Muscle layer of duodenum (tissue), 2 donors: Measurements from ENCODE around the gene FXYD4.
"Not testable (repeated sequence)": the region's sequence is repeated elsewhere in the genome, so short reads cannot be mapped to it uniquely, and the experiment has no call there.

ENCODE experiments used
- H3K27ac ChIP-seq: one replicate; pipeline ENCODE4 v1.7.0; 2013; ENCODE audit warnings: mild to moderate bottlenecking, low read length
- H3K27me3 ChIP-seq: one replicate; pipeline ENCODE4 v1.7.0; 2013; ENCODE audit warnings: low read depth, mild to moderate bottlenecking, control low read depth, low read length
- H3K36me3 ChIP-seq, 2 donors: one replicate each; pipeline ENCODE4 v1.7.0; 2013; ENCODE audit warnings: low read length in 2 of 2, control low read depth in 1 of 2, mild to moderate bottlenecking in 1 of 2; ENCODE audit not compliant: insufficient read depth in 2 of 2, control insufficient read depth in 1 of 2
- H3K4me1 ChIP-seq, 2 donors: one replicate each; pipeline ENCODE4 v1.7.0; 2013; ENCODE audit warnings: low read length in 2 of 2, mild to moderate bottlenecking in 2 of 2, control low read depth in 1 of 2, moderate library complexity in 1 of 2; ENCODE audit not compliant: insufficient read depth in 2 of 2, control insufficient read depth in 1 of 2
- H3K4me3 ChIP-seq, 2 donors: one replicate each; pipeline ENCODE4 v1.7.0; 2013; ENCODE audit warnings: low read length in 2 of 2, low read depth in 1 of 2, mild to moderate bottlenecking in 1 of 2
- H3K9me3 ChIP-seq, 2 donors: one replicate each; pipeline ENCODE4 v1.7.0; 2013; ENCODE audit warnings: low read length in 2 of 2, control low read depth in 1 of 2, mild to moderate bottlenecking in 1 of 2; ENCODE audit not compliant: control insufficient read depth in 1 of 2
- donor health status: healthy.

FXYD4 gene

GRCh38 chr10:43336061-43336460, 35.4 kb upstream of the FXYD4 start:
- H3K9me3 ChIP-seq = no peaks in the 10 kb centered on the region
- no peak overlapping the region for H3K27ac ChIP-seq
- H3K27me3 ChIP-seq = no peaks in the 10 kb centered on the region
- H3K4me1 ChIP-seq = no peaks in the 10 kb centered on the region
- no peak overlapping the region for H3K4me3 ChIP-seq
- H3K36me3 ChIP-seq = no peaks in the 10 kb centered on the region

GRCh38 chr10:43336641-43337318, 34.7 kb upstream of the FXYD4 start:
- Histone ChIP-seq H3K36me3 (no peaks in the 10 kb centered on the region), H3K27ac (no peak overlapping the region), H3K4me1 (no peaks in the 10 kb centered on the region), H3K4me3 (no peak overlapping the region), H3K9me3 (no peaks in the 10 kb centered on the region), H3K27me3 (no peaks in the 10 kb centered on the region)

GRCh38 chr10:43337536-43337935, 33.9 kb upstream of the FXYD4 start:
- H3K36me3 ChIP-seq, H3K4me1 ChIP-seq, H3K27ac ChIP-seq, H3K4me3 ChIP-seq, H3K9me3 ChIP-seq, H3K27me3 ChIP-seq: not testable (repeated sequence)

- no peaks in the 10 kb centered on the region for H3K27me3 ChIP-seq
- no peaks in the 10 kb centered on the region for H3K36me3 ChIP-seq
- no peaks in the 10 kb centered on the region for H3K4me1 ChIP-seq
- no peaks in the 10 kb centered on the region for H3K9me3 ChIP-seq
- no peak overlapping the region for H3K4me3 ChIP-seq
- no peak overlapping the region for H3K27ac ChIP-seq
Measured at GRCh38 chr10:43338117-43338516, 33.3 kb upstream of the FXYD4 start.

GRCh38 chr10:43339136-43339535, 32.3 kb upstream of the FXYD4 start:
- H3K4me3 ChIP-seq = no peak overlapping the region

DNA sequence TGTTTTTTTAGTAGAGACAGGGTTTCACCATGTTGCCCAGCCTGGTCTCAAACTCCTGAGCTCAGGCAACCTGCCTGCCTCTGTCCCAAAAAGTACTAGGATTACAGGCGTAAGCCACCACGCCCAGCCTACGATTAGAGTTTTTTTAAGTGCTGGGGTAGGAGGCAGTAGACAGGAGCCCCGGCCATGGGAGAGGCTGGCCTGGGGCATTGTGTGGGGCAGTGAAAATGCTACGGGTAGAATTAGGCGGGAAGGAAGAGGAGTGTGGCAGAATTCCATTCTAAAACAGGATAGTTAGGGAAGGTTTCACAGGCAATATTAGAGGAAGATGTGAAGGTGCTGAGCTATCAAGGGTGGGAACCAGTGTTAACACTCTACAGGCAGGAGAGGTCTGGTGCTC, 31.3 kb upstream of the FXYD4 start:
- Histone ChIP-seq H3K4me3 (no peak overlapping the region), H3K9me3 (no peaks in the 10 kb centered on the region), H3K27ac (no peak overlapping the region), H3K27me3 (no peaks in the 10 kb centered on the region), H3K4me1 (no peaks in the 10 kb centered on the region), H3K36me3 (no peaks in the 10 kb centered on the region)

More at GRCh38 chr10:43339136-43339535, 32.3 kb upstream of the FXYD4 start:
- Histone ChIP-seq H3K36me3 (no peaks in the 10 kb centered on the region), H3K27me3 (no peaks in the 10 kb centered on the region), H3K27ac (no peak overlapping the region), H3K9me3 (no peaks in the 10 kb centered on the region), H3K4me1 (no peaks in the 10 kb centered on the region)

DNA sequence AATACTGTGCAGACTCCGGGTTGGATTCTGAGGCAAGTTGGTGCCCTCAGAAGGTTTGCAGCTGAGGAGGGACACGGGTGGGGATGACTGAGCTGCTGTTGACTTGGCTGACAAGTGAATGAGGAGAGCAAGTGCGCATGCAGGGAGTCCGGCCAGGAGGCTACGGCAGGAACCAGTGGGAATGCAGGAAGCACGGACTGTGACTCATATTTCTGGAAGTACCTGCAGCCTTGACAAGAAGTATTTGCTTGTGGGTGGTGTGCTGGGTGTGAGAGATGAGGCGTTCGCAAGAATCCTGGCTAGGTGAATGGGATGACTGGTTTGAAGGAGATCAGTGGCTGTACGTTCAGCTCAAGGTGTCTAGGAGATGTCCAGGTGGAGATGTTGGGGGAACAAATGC, 30.8 kb upstream of the FXYD4 start:
- H3K4me3 ChIP-seq = no peak overlapping the region
- H3K36me3 ChIP-seq = no peaks in the 10 kb centered on the region
- no peak overlapping the region for H3K27ac ChIP-seq
- H3K9me3 ChIP-seq = no peaks in the 10 kb centered on the region
- H3K27me3 ChIP-seq = no peaks in the 10 kb centered on the region
- H3K4me1 ChIP-seq = no peaks in the 10 kb centered on the region

DNA sequence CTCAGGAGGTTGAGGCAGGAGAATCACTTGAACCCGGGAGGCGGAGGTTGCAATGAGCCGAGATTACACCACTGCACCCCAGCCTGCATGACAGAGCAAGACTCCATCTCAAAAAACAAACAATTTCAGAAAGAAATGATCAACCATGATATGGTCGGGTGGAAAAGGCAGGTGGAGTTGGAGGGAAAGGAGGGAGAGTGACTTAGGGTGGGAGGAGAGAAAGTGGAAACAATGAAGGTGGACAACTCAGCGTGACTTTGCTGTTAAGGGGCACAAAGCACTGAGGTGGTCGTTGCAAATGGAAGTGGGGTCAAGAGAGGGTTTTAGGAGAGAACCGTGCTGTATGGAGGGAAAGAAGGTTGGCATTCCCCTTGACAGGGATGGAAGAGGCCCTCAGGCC, 30.0 kb upstream of the FXYD4 start:
- H3K27me3 ChIP-seq = no peaks in the 10 kb centered on the region
- H3K4me3 ChIP-seq = no peak overlapping the region
- H3K4me1 ChIP-seq = no peaks in the 10 kb centered on the region
- H3K27ac ChIP-seq = no peak overlapping the region
- H3K9me3 ChIP-seq = no peaks in the 10 kb centered on the region
- H3K36me3 ChIP-seq = no peaks in the 10 kb centered on the region

- Histone ChIP-seq H3K36me3 (no peaks in the 10 kb centered on the region), H3K27me3 (no peaks in the 10 kb centered on the region), H3K4me1 (no peaks in the 10 kb centered on the region), H3K27ac (no peak overlapping the region), H3K4me3 (no peak overlapping the region), H3K9me3 (no peaks in the 10 kb centered on the region)
Measured at GRCh38 chr10:43342279-43343125, 28.9 kb upstream of the FXYD4 start.

DNA sequence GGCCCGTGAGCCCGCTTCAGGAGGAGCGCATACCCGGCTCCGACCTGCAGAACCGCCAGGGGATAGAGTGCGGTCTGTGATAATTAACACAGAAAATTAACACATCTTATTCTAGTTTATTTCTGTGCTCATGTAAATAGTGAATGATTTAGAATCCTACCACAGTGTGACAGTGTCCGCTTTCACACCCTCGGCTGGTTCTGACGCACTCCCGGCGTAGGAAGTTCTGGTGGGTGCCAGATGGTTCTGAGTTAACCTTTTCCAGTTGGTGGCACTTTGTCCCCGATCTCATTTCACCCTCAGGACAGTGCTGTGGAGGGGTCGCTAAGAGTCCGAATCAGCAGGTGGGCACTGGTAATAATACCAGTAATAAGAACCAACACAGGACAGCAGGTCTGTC, 28.3 kb upstream of the FXYD4 start:
- Histone ChIP-seq H3K4me1 (no peaks in the 10 kb centered on the region), H3K4me3 (no peak overlapping the region), H3K27me3 (no peaks in the 10 kb centered on the region), H3K27ac (no peak overlapping the region), H3K36me3 (no peaks in the 10 kb centered on the region), H3K9me3 (no peaks in the 10 kb centered on the region)

GRCh38 chr10:43344051-43344450, 27.4 kb upstream of the FXYD4 start:
- Histone ChIP-seq H3K27me3 (no peaks in the 10 kb centered on the region), H3K27ac (no peak overlapping the region), H3K36me3 (no peaks in the 10 kb centered on the region), H3K9me3 (no peaks in the 10 kb centered on the region), H3K4me1 (no peaks in the 10 kb centered on the region), H3K4me3 (no peak overlapping the region)
